HG03469 (cell line): ENCODE data around the gene NXPH4.
A peak's percentile ranks its signal among the peaks of the same experiment; 100 is the strongest.

Source experiments
- ATAC-seq: cut with Tn5 transposase; IDR thresholded peaks from one replicate; pipeline ENCODE4 v1.9.1; 2021; ENCODE audit warnings: mild to moderate bottlenecking, moderate library complexity, moderate number of reproducible peaks; ENCODE audit not compliant: unreplicated experiment

The NXPH4 gene

GRCh38 chr12:57230381-57231155 lies 14.0 kb downstream of the NXPH4 start:
- ATAC-seq: no peak

- no peak for ATAC-seq
Measured at GRCh38 chr12:57231276-57232021, 14.9 kb downstream of the NXPH4 start.

- ATAC-seq: no peak
Measured at GRCh38 chr12:57232156-57232756, 15.7 kb downstream of the NXPH4 start.

- no peak for ATAC-seq
Measured at GRCh38 chr12:57233357-57234232, 17.0 kb downstream of the NXPH4 start.

- ATAC-seq: no peak
Measured at GRCh38 chr12:57234233-57234570, 17.6 kb downstream of the NXPH4 start.

- ATAC-seq: no peak
Measured at GRCh38 chr12:57234571-57235016, 18.0 kb downstream of the NXPH4 start.

GRCh38 chr12:57235017-57235727 lies 18.6 kb downstream of the NXPH4 start:
- no peak for ATAC-seq

- ATAC-seq: no peak
Measured at GRCh38 chr12:57235728-57236131, 19.1 kb downstream of the NXPH4 start.

GRCh38 chr12:57236201-57236924 lies 19.8 kb downstream of the NXPH4 start:
- no peak for ATAC-seq

- ATAC-seq: no peak
Measured at GRCh38 chr12:57236925-57237595, 20.5 kb downstream of the NXPH4 start.

- no peak for ATAC-seq
Measured at GRCh38 chr12:57237596-57237931, 21.0 kb downstream of the NXPH4 start.

- no peak for ATAC-seq
Measured at GRCh38 chr12:57237932-57238853, 21.6 kb downstream of the NXPH4 start.

GRCh38 chr12:57238854-57239554 lies 22.4 kb downstream of the NXPH4 start:
- ATAC-seq: peak; percentile 52

GRCh38 chr12:57239587-57240065 lies 23.0 kb downstream of the NXPH4 start:
- no peak for ATAC-seq

GRCh38 chr12:57240066-57240921 lies 23.7 kb downstream of the NXPH4 start:
- ATAC-seq: no peak

- ATAC-seq: no peak
Measured at GRCh38 chr12:57240926-57241401, 24.4 kb downstream of the NXPH4 start.
